GM19043 (cell line): ENCODE measurements around the gene RASA2.

Source experiments
- ATAC-seq: cut with Tn5 transposase; IDR thresholded peaks from one replicate; pipeline ENCODE4 v1.9.1; 2021; ENCODE audit warnings: low read depth; ENCODE audit not compliant: unreplicated experiment

RASA2 gene

GRCh38 chr3:141660614-141660947, 173.8 kb downstream of the RASA2 start:
- ATAC-seq, result no peak

- no peak for ATAC-seq
These were observed 174.7 kb downstream of the RASA2 start for GRCh38 chr3:141661229-141662196.

DNA sequence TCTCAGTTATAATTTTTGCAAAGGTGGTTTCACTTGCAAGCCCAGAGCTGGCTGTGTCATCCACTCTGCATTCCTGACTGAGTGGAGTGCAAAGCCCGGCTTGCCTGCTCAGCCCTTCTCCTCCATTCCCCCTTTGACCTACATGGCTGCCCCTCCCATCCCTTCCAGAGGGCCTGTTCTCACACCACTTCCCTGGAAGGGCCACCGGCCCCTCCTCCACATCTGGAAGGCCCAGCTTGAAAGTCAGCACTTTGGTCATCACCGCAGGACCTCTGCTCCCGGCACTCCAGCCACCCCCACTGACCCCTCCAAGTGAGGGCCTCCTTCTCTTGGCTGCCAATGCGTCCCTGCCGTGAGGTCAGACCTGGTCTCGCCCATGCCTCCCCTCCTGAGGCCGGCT, 177.2 kb downstream of the RASA2 start:
- no peak for ATAC-seq
